ENCODE results near the gene ADD1. TPM values are rescaled to one million over a fixed set of nuclear protein-coding genes. Genes with fewer than 3 reads are reported as not detected.

Gene ADD1
- total RNA-seq, 6 experiments from 2014 or later = 276 to 332 (median 321) TPM

- Mint-ChIP-seq H3K4me1 (ENCODE audit: low read depth) (peaks cover 59% of the 10 kb centered on the region), H3K4me3 (no peak overlapping the region), H3K9me3 (no peaks in the 10 kb centered on the region), H3K27me3 (ENCODE audit: insufficient read depth) (no peaks in the 10 kb centered on the region; the same call in 1 of the 2 replicates), H3K36me3 (ENCODE audit: low read depth) (peaks cover 14% of the 10 kb centered on the region), H3K27ac (no peak overlapping the region)
- DNase-seq = no peak
- TF ChIP-seq CTCF (IDR thresholded peaks at IDR 0.05) = no peak
Measured at GRCh38 chr4:2856266-2856665, 12.6 kb downstream of the ADD1 start.

- no peaks in the 10 kb centered on the region for H3K9me3 Mint-ChIP-seq
Measured at GRCh38 chr4:2857349-2857927, 13.8 kb downstream of the ADD1 start.

GRCh38 chr4:2858451-2859217 is 15.0 kb downstream of the ADD1 start:
- peaks cover 65% of the 10 kb centered on the region for H3K4me1 Mint-ChIP-seq (ENCODE audit: low read depth)
- H3K4me3 Mint-ChIP-seq = no peak overlapping the region
- H3K27ac Mint-ChIP-seq = peak overlapping the region; percentile 61

More at GRCh38 chr4:2857349-2857927, 13.8 kb downstream of the ADD1 start:
- Mint-ChIP-seq H3K27me3 (ENCODE audit: insufficient read depth) (no peaks in the 10 kb centered on the region; the same call in none of the 2 replicates), H3K4me3 (no peak overlapping the region), H3K36me3 (ENCODE audit: low read depth) (peaks cover 14% of the 10 kb centered on the region), H3K27ac (no peak overlapping the region), H3K4me1 (ENCODE audit: low read depth) (peaks cover 62% of the 10 kb centered on the region)
- no peak for DNase-seq
- TF ChIP-seq CTCF (IDR thresholded peaks at IDR 0.05) = no peak

GRCh38 chr4:2859514-2859913 is 15.9 kb downstream of the ADD1 start:
- no peak for DNase-seq
- Mint-ChIP-seq H3K27me3 (ENCODE audit: insufficient read depth) (no peaks in the 10 kb centered on the region; the same call in none of the 2 replicates), H3K4me1 (ENCODE audit: low read depth) (peaks cover 65% of the 10 kb centered on the region), H3K36me3 (ENCODE audit: low read depth) (peaks cover 14% of the 10 kb centered on the region), H3K27ac (no peak overlapping the region), H3K4me3 (no peak overlapping the region), H3K9me3 (no peaks in the 10 kb centered on the region)
- no peak for TF ChIP-seq CTCF (IDR thresholded peaks at IDR 0.05)

More at GRCh38 chr4:2858451-2859217, 15.0 kb downstream of the ADD1 start:
- TF ChIP-seq CTCF (IDR thresholded peaks at IDR 0.05) = no peak
- Mint-ChIP-seq H3K36me3 (ENCODE audit: low read depth) (peaks cover 14% of the 10 kb centered on the region), H3K9me3 (no peaks in the 10 kb centered on the region), H3K27me3 (ENCODE audit: insufficient read depth) (no peaks in the 10 kb centered on the region; the same call in none of the 2 replicates)
- no peak for DNase-seq

- H3K27me3 Mint-ChIP-seq (ENCODE audit: insufficient read depth) = no peaks in the 10 kb centered on the region; the same call in none of the 2 replicates
- H3K4me1 Mint-ChIP-seq (ENCODE audit: low read depth) = peaks cover 65% of the 10 kb centered on the region
- peaks cover 14% of the 10 kb centered on the region for H3K36me3 Mint-ChIP-seq (ENCODE audit: low read depth)
- TF ChIP-seq CTCF (IDR thresholded peaks at IDR 0.05) = no peak
- no peak for DNase-seq
- H3K4me3 Mint-ChIP-seq = peak overlapping the region; percentile 43
- no peaks in the 10 kb centered on the region for H3K9me3 Mint-ChIP-seq
- peak overlapping the region; percentile 79 for H3K27ac Mint-ChIP-seq
Measured at GRCh38 chr4:2860391-2861348, 17.0 kb downstream of the ADD1 start.

Data from HFFc6 (cell line).